Measurements from ENCODE around the gene CTNNA2.

The CTNNA2 gene

DNA sequence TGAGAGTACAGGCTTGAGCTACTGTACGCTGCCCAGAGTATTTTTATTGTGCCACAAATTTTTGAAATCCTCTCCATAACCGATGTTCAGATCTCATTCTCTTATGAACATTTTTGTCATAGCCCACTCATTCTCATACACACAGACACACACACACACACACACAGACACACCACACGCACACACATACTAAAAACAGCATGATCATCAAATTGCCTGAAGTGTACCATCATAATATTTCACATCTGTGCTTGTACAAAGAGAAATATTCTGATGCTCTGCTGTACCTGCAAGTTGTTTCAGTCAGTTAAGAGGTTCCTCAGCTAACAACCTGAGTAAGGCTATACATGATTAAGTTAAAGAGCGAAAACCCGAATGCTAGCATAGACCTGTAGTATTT, 696.6 kb downstream of the CTNNA2 start:
- no peak for DNase-seq (ENCODE audit: low read depth)

DNA sequence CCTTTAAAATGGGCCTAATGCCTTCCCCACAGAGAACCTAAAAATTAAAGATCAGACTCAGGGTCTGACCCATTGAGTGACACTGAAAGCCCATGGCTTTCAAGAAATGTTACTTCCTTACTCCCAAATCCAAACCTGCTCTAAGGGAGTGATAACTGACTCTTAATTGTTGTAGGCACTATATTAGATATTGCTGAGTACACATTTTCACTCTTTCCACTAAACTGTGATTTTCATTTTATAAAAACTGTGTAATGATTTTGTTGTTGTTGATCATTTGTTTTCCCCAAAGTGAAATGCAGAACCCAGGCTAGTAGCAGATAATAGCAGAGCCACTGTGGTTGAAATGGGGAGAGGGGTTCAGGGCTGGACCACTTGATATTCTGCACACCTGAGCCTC, 704.6 kb downstream of the CTNNA2 start:
- DNase-seq (ENCODE audit: low read depth): no peak

DNA sequence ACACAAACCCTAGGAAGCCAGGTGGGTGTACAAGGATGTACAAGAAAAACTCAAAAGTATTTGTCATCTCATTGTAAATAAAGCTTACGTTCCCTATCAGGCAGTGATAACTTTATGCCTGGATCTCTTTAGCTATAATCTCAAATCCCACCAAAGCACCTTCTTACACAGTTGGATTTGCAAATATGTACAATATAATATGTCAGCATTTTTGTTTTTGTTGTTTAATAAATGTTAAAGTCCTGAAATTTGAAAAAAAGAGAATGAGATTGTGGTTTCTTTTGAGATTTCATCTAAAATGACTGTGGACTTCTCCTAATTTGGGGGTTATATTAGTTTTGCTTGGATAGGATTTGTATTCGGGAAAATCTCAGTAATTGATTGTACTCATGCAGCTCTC, 709.8 kb downstream of the CTNNA2 start:
- no peak for DNase-seq (ENCODE audit: low read depth)

DNA sequence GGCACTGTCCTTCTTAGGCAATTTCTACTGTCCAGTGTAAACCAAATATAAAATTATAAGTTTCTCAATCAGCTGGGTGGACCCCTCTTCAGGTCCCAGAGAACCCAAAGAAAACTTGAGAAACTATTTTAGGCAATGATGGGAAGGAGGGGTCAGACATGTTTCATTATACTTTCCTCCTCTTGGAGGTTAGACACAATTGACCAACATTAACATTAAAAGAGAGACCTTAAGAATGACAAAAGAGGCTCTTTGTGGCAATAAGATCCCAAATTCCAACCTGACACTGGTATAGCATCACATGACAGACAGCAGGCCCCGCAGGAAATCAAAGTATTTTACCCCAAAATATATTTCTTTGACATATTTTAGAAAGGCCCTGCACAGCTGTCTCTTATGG, 718.6 kb downstream of the CTNNA2 start:
- no peak for DNase-seq (ENCODE audit: low read depth)

DNA sequence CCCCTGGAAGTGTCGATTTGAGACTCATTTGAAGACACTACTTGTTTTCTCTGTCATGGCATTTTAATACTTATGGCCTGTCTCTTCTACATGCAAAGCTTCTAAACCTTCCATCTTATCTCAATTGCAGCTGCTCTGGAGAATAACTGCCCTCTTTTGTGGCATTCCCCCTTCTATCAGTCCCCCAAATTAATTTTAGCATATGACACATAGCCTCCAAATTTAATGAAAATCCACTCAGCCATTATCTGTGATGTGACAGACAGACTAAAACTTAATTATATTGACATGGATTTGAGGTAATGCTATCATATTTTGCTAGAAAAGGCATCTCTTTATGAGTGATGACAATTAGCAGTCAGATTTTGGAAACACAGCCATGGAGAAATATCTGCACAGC, 720.5 kb downstream of the CTNNA2 start:
- DNase-seq (ENCODE audit: low read depth): no peak

DNA sequence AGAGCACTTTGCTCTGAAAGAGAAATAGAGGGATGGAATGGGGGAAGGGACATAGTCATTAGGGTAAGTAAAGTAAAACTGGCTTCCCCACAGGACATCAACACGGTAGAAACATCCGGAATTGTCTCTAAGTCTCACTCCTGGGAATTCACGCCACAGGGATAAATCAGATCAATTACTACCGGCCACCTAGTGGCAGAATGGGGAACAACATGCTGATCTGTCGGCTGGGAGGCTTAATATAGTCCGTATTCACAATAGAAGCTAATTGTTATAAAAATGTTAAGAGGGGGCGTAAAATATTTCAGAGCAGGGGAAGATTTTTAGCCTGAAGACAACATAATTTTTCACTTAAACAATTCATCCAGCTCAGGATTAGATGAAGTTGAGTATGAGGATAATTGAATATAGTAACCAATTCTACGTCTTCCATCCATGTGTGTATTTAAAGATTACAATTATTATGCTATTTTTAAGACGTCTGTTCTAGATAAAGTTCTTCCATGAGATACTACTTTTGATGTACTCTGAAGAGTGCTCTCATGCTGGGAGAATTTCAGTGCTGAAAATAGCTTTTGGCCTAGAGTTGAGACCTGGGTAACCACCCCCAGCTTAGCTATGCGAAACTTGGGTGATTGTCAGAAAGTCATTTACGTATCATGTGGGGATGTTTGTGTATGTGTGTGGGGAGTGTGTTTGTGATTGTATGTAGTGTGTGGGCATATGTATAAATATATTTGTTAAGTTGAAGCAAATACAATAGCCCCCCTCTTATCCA, 726.0 kb downstream of the CTNNA2 start:
- no peak for DNase-seq (ENCODE audit: low read depth)

DNA sequence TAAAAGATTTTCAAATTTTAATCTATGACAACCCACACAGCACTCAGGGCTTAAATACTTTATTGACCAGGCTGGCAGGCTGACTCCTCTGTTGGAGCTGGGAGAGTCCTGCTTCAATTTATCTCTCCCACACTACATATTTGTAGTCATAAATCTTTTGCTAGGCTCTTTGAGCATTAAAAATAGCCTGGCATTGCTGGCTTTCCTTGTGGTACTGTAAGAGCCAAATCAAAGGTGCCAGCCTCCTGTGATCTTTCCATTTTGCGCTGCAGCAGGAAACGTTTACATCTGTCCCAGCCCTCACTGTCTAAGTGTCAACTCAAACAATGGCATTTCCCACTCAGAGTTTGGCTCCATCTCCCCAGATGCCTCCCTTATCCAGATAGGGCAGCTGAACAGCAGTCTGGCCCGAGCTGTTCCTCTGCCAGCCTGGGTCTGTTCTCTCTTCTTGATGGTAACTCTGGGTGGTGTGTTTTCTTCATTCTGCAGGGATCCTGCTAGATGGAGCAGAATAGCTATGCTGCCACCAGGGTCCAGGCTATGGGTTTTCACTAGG, 729.6 kb downstream of the CTNNA2 start:
- no peak for DNase-seq (ENCODE audit: low read depth)

DNA sequence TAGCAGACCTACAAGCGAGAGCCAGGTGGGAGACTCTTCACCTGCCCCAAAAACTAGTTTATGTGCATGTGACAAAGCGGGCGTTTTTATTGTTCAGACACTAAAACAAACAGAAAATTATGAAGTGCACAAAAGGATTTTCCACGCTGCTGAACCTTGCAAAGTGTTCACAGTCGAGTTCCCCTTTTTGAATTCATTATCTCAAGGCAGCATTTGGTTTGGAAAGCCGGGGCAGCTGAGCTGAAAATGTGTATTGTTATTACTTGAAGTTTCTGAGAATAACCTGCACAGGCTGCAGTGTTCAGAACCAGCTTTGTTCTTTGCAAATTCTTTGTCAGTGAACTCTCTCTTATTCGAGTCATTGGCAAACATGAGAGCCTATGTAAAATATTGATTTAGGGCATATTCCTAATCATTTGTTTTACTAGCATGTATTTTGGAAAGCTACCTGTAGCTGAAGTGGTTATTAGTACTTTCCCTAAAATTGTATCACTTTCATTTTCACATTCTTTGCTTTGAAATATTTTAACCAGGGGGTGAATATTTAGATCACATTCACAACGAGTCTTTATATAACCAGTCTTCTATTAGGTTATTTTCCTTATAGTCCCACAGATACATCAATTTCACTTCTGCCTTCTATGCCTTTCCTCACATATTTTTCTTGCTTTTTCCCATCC, 732.2 kb downstream of the CTNNA2 start:
- DNase-seq (ENCODE audit: low read depth): no peak

DNA sequence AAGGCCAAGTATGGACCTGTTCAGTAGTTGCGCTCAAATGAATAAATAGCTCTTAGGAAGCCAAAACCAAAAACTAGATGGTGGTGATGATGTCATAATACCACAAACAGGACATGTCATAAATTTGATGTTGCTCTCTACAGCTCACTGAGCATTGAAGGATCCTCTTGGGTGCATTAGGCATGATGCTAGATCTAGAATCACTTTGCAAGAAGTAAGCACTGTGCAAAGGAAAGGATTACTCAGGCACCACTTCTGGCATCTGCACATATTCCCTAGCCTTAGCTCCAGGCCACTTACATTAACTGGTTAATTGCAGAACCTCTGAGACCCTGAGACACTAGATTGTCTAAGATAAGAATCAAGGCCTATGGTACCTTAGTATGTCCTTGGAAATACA, 733.7 kb downstream of the CTNNA2 start:
- no peak for DNase-seq (ENCODE audit: low read depth)

DNA sequence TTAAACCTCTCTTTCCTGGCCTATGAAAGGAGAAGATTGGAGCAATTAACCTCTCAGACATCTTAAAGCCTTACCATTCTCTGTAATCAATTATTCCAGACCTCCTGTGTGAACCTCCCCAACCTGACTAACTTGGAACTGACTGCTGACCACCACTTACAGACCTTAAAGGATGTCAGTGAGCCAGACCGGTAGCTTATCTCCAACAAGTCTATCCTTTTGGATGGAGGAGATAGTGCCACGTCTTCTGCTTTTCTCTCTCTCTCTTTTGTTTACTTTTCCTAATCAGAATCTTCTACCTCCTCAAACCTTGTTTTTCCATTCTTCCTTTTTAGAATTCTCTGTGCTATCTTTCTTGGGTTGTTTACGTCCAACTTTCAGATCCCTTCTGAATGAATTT, 734.5 kb downstream of the CTNNA2 start:
- no peak for DNase-seq (ENCODE audit: low read depth)

DNA sequence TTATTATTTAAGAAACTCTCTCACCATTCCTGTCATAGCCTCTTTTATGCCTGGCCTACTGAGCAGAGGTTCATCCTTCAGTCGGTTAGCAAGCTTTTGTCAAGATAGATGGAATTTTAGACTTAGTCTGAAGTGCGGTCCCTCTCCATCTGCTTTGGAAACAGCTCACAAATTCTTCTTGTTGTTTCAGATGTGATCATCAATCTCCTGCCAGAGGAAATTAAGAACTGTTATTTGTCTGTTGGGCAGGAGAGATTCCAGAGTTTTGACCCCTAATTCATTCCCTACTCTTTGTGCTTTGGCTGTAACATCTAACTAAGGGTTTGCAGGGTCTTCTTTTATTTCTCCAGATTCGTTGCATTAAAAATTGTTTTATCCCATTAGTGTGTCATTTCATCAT, 735.3 kb downstream of the CTNNA2 start:
- no peak for DNase-seq (ENCODE audit: low read depth)

DNA sequence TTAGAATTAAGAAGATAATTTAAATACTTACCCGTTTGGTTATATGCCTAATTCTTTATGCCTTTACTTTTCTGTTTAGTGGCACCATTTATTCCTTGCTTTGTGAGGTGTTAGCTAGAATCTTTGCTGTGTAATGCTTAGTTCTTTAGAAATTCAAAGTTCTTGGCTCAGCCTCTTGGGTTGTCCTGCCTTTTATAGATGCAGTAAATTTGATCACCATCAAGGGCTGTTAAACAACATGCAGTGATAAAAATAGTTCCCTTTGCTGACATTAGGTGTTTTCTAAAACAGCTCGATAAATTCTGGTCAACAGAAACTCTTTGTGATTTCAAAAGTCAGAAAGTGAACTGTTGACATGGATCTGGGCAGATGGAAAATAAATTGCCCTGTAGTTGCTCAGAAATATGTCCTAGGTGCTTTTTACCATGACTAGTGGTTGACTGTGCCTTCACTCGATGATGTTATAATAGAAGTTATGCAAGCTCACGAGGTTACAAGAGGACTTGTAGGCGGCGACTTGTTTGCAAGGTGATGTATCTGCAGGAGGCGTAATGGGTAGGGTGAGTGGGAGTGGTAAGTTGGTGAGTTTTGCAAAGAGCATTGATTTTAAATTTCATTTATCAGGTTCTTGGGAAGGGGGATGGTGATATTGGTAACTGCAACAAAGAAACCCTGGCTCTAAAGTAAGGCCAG, 739.6 kb downstream of the CTNNA2 start:
- no peak for DNase-seq (ENCODE audit: low read depth)

DNA sequence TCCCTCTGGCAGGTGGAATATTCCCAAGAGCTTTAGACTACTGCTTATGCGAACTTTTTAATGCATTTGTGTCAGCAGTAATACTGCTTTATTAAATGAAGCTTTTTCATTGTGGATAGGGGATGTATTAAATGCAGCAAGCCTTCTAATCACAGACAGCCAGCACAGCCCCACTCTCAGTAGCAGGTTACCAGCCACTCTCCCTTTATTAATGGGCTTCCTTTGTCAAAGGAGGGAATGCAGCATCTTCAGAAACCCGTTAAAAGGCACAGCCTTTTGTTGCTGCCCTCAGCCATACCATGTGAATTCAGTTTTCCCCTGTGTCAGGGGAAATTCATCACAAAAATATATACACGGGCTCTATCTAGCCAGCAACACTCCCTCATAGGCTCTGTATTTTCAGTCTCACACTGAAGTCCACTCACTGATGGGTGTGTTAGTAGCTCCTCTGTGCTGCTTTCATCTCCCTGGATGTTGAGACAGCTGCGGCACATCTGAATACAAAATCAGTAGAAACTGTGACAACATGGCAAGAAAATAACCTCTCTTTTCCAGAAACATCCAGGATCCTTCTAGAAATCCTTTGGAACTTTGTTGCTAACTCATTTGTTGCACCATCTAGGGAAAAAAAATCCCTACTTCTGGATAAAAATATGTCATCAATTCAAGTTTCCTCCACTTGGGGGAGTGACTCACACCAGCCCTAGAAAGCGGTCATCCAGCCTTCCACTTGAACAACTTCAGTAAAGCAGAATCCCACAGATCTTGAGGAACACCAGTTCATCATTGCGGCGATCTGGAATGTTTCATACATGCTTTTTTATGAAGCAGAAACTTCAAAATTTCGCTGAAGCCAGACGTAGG, 743.3 kb downstream of the CTNNA2 start:
- no peak for DNase-seq (ENCODE audit: low read depth)

DNA sequence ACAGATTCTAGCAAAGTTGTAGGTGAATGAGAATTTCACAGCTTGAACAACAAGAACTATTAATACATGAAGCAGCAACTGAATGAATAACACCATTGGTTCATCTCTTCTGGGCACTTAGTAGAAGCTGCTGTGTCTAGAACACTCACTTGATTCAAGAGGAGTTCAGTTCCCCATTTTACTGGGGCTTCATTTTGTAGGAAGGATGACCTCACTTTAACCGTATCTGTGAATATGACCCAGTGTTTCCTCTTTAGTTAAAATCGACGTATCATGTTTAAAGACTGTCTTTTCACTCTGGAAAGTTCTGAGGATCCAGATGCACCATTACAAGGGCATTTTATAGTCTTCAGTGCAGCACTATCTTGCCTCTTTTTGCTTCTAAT, 743.9 kb downstream of the CTNNA2 start:
- DNase-seq (ENCODE audit: low read depth): no peak

DNA sequence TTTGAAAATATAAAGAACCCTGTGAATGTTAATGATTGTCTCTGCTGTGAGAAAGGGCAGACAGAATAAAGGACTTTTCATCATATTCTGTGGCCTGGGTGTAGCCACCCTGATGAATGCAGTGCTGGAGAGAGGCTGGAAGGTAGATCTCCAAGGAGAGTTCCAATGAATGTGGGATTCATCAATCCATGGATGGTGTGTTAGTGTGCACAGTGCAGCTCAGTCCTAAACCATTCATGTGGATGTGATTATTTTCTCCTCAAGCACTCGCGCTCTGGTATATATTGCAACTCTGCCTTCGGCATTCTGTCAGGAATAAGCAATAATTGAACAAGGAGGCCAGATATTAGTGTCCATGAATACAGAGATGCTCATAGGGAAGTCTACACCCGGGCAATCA, 744.6 kb downstream of the CTNNA2 start:
- no peak for DNase-seq (ENCODE audit: low read depth)

DNA sequence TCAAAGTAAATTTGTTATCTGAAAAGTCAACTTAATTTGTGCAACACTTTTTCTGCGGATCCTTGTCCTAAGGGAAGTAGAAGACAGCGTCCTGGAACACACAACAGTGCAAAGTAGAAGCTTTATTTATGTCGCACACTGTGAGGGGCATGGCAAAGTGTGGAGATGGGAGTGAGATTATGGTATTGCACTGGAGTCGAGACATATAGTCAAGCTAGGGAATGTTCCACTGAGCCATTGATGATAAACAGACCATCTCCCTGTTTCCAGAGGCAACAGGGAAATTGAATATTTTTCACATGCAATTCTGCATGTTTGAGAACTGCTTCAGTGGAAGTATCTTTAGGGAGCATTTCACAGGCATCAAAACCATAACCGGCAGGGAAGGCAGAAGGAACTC, 745.5 kb downstream of the CTNNA2 start:
- DNase-seq (ENCODE audit: low read depth): no peak

DNA sequence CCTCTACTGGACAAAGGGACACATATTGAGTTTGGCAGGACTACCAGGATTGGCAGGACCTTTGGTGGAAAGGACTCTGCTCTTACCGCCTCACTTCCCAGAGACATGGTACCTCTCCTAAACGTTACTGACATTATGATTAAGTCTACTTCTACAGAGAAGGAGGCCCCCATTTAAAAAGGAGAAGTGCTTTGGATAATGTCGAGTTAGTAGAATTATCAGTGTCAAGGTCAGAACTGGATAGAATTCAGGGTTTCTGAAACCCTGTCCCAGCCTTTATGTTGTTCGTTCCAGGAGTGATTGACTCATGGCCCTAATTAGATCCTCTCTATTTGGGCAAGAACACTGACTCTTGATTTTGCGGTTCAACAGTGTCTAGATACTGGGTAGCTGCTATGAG, 745.9 kb downstream of the CTNNA2 start:
- no peak for DNase-seq (ENCODE audit: low read depth)

DNA sequence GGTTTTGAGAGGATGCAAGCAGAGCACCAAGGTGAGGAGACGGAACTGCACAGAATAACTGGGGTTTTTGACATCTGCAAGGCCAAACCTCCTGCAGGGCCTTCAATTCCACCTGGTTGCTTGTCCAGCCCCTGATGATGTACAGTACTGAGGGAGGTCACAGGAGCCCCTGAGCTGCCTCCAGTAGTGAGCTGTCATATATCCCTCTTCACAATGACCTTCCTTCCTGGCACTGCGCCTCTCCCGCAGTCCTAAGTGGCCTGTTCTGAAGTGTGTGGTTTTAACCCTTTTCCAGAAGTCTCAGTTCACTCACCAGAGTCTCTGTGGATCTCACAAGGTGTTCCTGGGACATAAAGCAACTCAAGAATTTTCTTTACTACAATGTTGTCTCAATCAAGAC, 746.4 kb downstream of the CTNNA2 start:
- no peak for DNase-seq (ENCODE audit: low read depth)

DNA sequence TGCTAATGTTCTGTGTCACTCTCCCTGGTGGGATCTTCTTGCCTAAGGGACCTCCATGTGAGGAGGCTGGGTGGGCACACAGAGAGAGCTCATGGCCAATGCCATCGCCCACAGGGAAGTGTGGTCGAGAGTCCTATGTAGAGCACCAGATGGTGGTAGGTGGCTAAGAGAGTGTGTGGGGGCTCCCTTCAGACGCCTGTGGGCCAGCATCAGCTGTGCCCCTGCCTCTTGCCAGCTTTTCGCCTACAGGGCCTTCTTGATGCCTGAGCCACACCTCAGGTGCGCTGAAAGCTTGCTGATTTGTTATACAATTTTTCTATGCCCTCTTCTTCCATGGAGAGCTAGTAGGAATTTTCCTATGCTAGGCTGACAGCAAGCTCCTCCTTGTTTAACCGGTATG, 753.4 kb downstream of the CTNNA2 start:
- no peak for DNase-seq (ENCODE audit: low read depth)

DNA sequence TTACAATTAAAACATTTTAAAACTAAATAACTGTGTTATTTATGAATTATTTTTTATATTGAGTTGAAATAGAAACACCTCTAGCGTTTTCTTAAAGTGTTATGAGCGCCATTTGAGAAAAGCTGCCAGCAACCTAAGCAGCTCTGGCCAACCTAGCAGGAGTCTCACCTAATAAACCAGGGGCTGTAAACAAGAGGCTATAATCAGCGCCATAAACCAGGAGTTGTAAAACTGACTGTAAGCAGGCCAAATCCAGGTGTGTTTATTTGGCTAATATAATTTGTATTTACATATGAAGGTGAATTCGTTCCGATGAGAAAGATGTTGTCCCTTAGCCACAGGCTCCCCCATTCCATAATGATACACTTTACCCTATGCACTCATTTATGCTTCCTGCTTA, 757.0 kb downstream of the CTNNA2 start:
- DNase-seq (ENCODE audit: low read depth): no peak

DNA sequence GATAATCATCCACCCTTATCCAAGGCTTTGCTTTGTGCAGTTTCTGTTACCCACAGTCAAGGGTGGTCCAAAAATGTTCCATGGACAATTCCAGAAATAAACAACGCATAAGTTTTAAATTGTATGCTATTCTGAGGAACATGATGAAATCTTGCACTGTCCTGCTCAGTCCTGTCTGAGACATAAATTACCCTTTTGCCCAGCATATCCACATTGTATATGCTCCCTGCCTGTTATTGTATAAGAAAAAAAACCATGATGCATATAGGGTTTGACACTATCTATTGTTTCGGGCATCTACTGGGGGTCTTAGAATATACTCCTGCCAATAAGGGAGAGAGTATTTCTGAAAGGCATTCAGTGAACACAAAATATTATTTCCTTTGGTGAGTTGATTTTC, 767.7 kb downstream of the CTNNA2 start:
- DNase-seq (ENCODE audit: low read depth): no peak

DNA sequence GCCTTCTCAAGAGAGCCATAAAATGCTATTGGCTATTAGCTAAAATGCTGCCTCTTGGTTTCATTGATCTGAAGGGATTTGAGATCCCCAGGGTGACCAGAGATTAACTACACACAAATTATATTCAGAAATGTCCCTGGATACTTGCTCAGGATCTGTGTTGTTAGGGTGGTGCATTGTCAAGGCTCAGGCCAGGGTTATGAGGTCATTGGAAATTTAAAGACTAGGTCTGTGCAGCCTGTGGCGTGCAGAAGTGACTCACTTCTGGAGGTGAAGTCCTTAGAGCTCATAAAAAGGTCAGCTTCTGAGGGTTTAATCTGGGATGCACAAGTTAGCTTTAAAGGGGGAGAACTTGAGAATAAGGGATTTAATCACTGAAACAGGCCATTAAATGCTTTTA, 768.2 kb downstream of the CTNNA2 start:
- no peak for DNase-seq (ENCODE audit: low read depth)
